ENCODE data around the gene UBE2K. TPM values are rescaled to one million over a fixed set of nuclear protein-coding genes. Genes with fewer than 3 reads are reported as not detected.
"Not testable (repeated sequence)": the region's sequence is repeated elsewhere in the genome, so short reads cannot be mapped to it uniquely, and the experiment has no call there.

The UBE2K gene
- total and polyA plus RNA-seq, 2 of the 13 experiments (the other 11 are each of a cell fraction or from before 2014, with no cell fraction given) = 36.2 to 81.0 TPM

DNA sequence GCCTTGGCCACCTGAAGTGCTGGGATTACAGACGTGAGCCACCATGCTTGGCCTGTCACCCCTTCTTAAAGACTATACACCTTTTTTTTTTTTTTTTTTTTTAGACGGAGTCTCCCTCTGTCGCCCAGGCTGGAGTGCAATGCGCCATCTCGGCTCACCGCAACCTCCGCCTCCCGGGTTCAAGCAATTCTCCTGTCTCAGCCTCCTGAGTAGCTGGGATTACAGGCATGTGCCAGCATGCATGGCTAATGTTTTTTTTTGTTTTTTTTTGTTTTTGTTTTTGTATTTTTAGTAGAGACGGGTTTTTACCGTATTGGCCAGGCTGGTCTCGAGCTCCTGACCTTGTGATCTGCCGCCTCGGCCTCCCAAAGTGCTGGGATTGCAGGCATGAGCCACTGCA is 6.9 kb downstream of the UBE2K start:
- in situ Hi-C loops (cut with HindIII; ENCODE audit: extremely low pct_ligation_motif_present, low pct_unique_long_range_greater_than_20kb); BruUV-seq (replicated peaks); H3K9ac ChIP-seq (ENCODE audit: insufficient read depth, low read depth, low read length); H3K36me3 ChIP-seq (replicated peaks in 1 of 2; ENCODE audit: control insufficient read depth in 1 of 2, insufficient read depth in 2 of 2, low read length in 2 of 2); intact Hi-C loops (cut with micrococcal nuclease; ENCODE audit: unreplicated experiment); CTCF ChIA-PET (ENCODE audit: low intra/inter-chr PET ratio, low total read pairs); POLR2A ChIA-PET; H3K9me3 ChIP-seq (ENCODE audit: low read length); H3K4me2 ChIP-seq (ENCODE audit: low read depth, low read length); H3K27me3 ChIP-seq (ENCODE audit: control insufficient read depth in 1 of 2, insufficient read depth in 2 of 2, low read length in 2 of 2); ATAC-seq; H3K4me3 ChIP-seq (replicated peaks in 1 of 3; ENCODE audit: insufficient read depth in 1 of 3, low read depth in 2 of 3, low read length in 3 of 3); DNase-seq (ENCODE audit: low spot score); H2AFZ ChIP-seq (ENCODE audit: low read length); FAIRE-seq: not testable (repeated sequence)
- peaks cover 68% of the 10 kb centered on the region for H3K4me1 ChIP-seq (ENCODE audit: insufficient read depth, low read length)
- H4K20me1 ChIP-seq (ENCODE audit: insufficient read depth, low read length) = peaks cover 78% of the 10 kb centered on the region
- peak overlapping the region; percentile 33 for H3K27ac ChIP-seq (ENCODE audit: extremely low read length, insufficient read depth, low read length)
- peaks cover 96% of the 10 kb centered on the region for H3K79me2 ChIP-seq (ENCODE audit: insufficient read depth, low read length)
- WGBS (ENCODE audit: low lambda C conversion rate) = 98% methylated on average over 13 of the region's 13 CpGs

DNA sequence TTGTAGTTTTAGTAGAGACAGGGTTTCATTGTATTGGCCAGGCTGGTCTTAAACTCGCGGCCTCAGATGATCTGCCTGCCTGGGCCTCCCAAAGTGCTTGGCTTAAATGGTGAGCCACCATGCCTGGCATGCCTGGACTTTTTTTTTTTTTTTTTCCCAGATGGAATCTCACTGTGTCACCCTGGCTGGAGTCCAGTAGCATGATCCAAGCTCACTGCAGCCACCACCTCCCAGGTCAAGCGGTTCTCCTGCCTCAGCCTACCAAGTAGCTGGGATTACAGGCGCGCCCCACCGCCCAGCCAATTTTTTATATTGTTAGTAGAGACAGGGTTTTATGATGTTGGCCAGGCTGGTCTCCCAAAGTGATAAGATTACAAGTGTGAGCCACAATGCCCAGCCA is 8.4 kb downstream of the UBE2K start:
- ChIA-PET CTCF (ENCODE audit: low intra/inter-chr PET ratio, low total read pairs) (no interaction called here), POLR2A (interaction anchor here (1.4 to 2.3 kb wide), 2 partner anchors 9 to 179 kb away, joined by 3 to 6 read pairs; partner anchors contain the start of genes UBE2K and UGDH)
- ATAC-seq (peak; percentile 67), FAIRE-seq (no peak), DNase-seq (ENCODE audit: low spot score) (peak; percentile 58)
- 86% methylated on average over 6 of the region's 6 CpGs for WGBS (ENCODE audit: low lambda C conversion rate)
- in situ Hi-C loops (cut with HindIII; ENCODE audit: extremely low pct_ligation_motif_present, low pct_unique_long_range_greater_than_20kb) = no loop called here
- Histone ChIP-seq H3K4me1 (ENCODE audit: insufficient read depth, low read length) (peaks cover 65% of the 10 kb centered on the region), H3K27me3 (ENCODE audit: control insufficient read depth in 1 of 2, insufficient read depth in 2 of 2, low read length in 2 of 2) (no peaks in the 10 kb centered on the region), H3K27ac (ENCODE audit: extremely low read length, insufficient read depth, low read length) (no peak overlapping the region), H3K36me3 (replicated peaks in 1 of 2; ENCODE audit: control insufficient read depth in 1 of 2, insufficient read depth in 2 of 2, low read length in 2 of 2) (peaks cover 2 to 5% of the 10 kb centered on the region in 2 experiments; a peak in 3 of 5 replicates), H3K4me2 (ENCODE audit: low read depth, low read length) (no peak overlapping the region), H3K79me2 (ENCODE audit: insufficient read depth, low read length) (peaks cover 92% of the 10 kb centered on the region), H3K9me3 (ENCODE audit: low read length) (no peaks in the 10 kb centered on the region), H4K20me1 (ENCODE audit: insufficient read depth, low read length) (peaks cover 74% of the 10 kb centered on the region), H3K9ac (ENCODE audit: insufficient read depth, low read depth, low read length) (no peak overlapping the region), H2AFZ (ENCODE audit: low read length) (no peak overlapping the region), H3K4me3 (replicated peaks in 1 of 3; ENCODE audit: insufficient read depth in 1 of 3, low read depth in 2 of 3, low read length in 3 of 3) (no peak overlapping the region)
- intact Hi-C loops (cut with micrococcal nuclease; ENCODE audit: unreplicated experiment) = no loop called here
- no TSS peak for BruUV-seq (replicated peaks)
- TF ChIP-seq, protein P1, sequence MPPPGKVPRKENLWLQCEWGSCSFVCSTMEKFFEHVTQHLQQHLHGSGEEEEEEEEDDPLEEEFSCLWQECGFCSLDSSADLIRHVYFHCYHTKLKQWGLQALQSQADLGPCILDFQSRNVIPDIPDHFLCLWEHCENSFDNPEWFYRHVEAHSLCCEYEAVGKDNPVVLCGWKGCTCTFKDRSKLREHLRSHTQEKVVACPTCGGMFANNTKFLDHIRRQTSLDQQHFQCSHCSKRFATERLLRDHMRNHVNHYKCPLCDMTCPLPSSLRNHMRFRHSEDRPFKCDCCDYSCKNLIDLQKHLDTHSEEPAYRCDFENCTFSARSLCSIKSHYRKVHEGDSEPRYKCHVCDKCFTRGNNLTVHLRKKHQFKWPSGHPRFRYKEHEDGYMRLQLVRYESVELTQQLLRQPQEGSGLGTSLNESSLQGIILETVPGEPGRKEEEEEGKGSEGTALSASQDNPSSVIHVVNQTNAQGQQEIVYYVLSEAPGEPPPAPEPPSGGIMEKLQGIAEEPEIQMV (CRISPR knock-in tag; IDR thresholded peaks at IDR 0.05; ENCODE audit: low read depth) = no peak
- TF ChIP-seq, protein P2, sequence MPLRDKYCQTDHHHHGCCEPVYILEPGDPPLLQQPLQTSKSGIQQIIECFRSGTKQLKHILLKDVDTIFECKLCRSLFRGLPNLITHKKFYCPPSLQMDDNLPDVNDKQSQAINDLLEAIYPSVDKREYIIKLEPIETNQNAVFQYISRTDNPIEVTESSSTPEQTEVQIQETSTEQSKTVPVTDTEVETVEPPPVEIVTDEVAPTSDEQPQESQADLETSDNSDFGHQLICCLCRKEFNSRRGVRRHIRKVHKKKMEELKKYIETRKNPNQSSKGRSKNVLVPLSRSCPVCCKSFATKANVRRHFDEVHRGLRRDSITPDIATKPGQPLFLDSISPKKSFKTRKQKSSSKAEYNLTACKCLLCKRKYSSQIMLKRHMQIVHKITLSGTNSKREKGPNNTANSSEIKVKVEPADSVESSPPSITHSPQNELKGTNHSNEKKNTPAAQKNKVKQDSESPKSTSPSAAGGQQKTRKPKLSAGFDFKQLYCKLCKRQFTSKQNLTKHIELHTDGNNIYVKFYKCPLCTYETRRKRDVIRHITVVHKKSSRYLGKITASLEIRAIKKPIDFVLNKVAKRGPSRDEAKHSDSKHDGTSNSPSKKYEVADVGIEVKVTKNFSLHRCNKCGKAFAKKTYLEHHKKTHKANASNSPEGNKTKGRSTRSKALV (CRISPR knock-in tag; IDR thresholded peaks at IDR 0.05) = no peak
- TF ChIP-seq, protein P3, sequence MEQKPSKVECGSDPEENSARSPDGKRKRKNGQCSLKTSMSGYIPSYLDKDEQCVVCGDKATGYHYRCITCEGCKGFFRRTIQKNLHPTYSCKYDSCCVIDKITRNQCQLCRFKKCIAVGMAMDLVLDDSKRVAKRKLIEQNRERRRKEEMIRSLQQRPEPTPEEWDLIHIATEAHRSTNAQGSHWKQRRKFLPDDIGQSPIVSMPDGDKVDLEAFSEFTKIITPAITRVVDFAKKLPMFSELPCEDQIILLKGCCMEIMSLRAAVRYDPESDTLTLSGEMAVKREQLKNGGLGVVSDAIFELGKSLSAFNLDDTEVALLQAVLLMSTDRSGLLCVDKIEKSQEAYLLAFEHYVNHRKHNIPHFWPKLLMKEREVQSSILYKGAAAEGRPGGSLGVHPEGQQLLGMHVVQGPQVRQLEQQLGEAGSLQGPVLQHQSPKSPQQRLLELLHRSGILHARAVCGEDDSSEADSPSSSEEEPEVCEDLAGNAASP (CRISPR knock-in tag; IDR thresholded peaks at IDR 0.05; ENCODE audit: borderline replicate concordance) = peak; percentile 20; the same call in 1 of the 2 replicates
- TF ChIP-seq, protein P4, sequence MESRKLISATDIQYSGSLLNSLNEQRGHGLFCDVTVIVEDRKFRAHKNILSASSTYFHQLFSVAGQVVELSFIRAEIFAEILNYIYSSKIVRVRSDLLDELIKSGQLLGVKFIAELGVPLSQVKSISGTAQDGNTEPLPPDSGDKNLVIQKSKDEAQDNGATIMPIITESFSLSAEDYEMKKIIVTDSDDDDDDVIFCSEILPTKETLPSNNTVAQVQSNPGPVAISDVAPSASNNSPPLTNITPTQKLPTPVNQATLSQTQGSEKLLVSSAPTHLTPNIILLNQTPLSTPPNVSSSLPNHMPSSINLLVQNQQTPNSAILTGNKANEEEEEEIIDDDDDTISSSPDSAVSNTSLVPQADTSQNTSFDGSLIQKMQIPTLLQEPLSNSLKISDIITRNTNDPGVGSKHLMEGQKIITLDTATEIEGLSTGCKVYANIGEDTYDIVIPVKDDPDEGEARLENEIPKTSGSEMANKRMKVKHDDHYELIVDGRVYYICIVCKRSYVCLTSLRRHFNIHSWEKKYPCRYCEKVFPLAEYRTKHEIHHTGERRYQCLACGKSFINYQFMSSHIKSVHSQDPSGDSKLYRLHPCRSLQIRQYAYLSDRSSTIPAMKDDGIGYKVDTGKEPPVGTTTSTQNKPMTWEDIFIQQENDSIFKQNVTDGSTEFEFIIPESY (CRISPR knock-in tag; IDR thresholded peaks at IDR 0.05) = peak; percentile 61; the same call in 1 of the 2 replicates
- TF ChIP-seq ZNF232 (CRISPR knock-in tag; IDR thresholded peaks at IDR 0.05; ENCODE audit: borderline replicate concordance) (no peak), ZNF326 (CRISPR knock-in tag; IDR thresholded peaks at IDR 0.05; ENCODE audit: borderline replicate concordance) (no peak), ZNF121 (CRISPR knock-in tag; IDR thresholded peaks at IDR 0.05) (peak; percentile 58; the same call in 1 of the 2 replicates), ZNF460 (CRISPR knock-in tag; IDR thresholded peaks at IDR 0.05; ENCODE audit: borderline replicate concordance) (peak; percentile 17; the same call in 1 of the 2 replicates)
- TF ChIP-seq, protein P5, sequence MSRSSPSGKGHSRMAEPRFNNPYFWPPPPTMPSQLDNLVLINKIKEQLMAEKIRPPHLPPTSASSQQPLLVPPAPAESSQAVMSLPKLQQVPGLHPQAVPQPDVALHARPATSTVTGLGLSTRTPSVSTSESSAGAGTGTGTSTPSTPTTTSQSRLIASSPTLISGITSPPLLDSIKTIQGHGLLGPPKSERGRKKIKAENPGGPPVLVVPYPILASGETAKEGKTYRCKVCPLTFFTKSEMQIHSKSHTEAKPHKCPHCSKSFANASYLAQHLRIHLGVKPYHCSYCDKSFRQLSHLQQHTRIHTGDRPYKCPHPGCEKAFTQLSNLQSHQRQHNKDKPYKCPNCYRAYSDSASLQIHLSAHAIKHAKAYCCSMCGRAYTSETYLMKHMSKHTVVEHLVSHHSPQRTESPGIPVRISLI (CRISPR knock-in tag; IDR thresholded peaks at IDR 0.05; ENCODE audit: borderline replicate concordance) = peak; percentile 85

Data from HepG2 (cell line).